Testis (tissue), 2 donors: ENCODE data around the gene METRNL.

Experiments used
- POLR2A ChIP-seq: fragments of 450-650 bp; IDR thresholded peaks from one replicate; pipeline ENCODE4 v1.6.1; 2017; ENCODE audit warnings: antibody characterized with exemption, mild to moderate bottlenecking, moderate library complexity
- TF ChIP-seq, protein P1 (sequence below), 3 experiments: fragments of 450-650 bp in 2 of 3; fragments of 200-600 bp in 1 of 3; sonication (generic) in 1 of 3; IDR thresholded peaks; one replicate each; pipeline ENCODE4 v1.5.1; 2016 to 2019; ENCODE audit warnings: antibody characterized with exemption in 3 of 3, mild to moderate bottlenecking in 2 of 3, moderate library complexity in 1 of 3

DNA sequence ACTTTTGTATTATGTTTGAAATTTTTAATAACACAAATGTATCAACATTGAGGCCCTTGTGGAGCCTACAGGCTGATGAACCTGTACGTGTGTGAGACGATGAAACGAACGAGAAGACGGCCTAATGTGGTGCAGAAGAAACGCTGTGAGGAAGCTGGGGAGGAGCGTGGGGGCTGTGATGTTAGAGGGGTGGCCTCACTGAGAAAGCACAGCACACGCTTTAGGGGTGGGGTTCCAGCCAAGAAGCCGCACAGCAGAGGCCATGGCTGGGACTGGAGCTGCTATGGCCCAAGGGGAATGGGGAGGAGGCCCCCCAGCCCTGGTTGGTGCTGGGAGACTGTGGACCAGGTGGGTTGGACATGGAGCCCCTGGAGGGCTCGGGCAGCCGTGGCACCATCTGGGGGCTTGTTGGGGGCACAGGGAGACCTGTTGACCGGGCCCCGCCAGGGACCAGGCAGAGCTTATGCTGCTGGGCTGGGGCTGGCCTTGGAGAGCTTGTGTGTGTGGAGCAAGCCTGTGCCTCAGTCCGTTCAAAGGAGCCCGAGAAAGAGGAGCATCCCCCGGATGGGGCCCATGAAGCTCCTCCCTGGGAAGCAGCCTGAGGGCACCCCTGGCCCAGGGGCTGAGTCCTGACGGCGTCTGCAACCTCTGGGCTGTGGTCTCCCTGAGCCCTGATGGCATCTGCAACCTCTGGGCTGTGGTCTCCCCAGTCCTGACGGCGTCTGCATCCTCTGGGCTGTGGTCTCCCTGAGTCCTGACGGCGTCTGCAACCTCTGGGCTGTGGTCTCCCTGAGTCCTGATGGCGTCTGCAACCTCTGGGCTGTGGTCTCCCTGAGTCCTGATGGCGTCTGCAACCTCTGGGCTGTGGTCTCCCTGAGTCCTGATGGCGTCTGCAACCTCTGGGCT lies 44.7 kb downstream of the METRNL start:
- TF ChIP-seq, protein P1, sequence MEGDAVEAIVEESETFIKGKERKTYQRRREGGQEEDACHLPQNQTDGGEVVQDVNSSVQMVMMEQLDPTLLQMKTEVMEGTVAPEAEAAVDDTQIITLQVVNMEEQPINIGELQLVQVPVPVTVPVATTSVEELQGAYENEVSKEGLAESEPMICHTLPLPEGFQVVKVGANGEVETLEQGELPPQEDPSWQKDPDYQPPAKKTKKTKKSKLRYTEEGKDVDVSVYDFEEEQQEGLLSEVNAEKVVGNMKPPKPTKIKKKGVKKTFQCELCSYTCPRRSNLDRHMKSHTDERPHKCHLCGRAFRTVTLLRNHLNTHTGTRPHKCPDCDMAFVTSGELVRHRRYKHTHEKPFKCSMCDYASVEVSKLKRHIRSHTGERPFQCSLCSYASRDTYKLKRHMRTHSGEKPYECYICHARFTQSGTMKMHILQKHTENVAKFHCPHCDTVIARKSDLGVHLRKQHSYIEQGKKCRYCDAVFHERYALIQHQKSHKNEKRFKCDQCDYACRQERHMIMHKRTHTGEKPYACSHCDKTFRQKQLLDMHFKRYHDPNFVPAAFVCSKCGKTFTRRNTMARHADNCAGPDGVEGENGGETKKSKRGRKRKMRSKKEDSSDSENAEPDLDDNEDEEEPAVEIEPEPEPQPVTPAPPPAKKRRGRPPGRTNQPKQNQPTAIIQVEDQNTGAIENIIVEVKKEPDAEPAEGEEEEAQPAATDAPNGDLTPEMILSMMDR (IDR thresholded peaks at IDR 0.05), result no peak
- TF ChIP-seq POLR2A, result no peak
